ENCODE results near the gene MBD5. TPM values are rescaled to one million over a fixed set of nuclear protein-coding genes. Genes with fewer than 3 reads are reported as not detected.

The MBD5 gene
- total RNA-seq, 1 donor from 2014 or later = 8.3 TPM

DNA sequence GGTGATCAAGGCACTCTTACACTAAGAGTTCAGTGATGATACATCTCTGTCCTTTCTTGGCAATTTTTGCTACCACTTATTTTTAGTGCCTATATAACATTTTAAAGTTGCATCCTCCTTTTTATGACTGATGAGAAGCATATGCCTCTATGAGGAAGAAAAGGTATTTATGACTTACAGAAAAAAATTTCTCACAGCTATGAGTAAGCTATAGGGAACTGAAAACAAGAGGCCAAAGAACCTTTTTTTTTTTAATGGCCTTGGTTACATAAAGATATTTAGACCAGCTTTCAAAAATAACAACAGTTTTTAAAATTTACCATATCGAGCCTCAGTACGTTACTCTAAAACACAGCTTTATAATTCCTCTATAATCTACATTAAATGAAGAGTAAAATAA is 21.3 kb downstream of the MBD5 start:
- intact Hi-C loops (cut with DNase I) = no loop called here
- Histone ChIP-seq H3K9me3 (no peaks in the 10 kb centered on the region), H3K36me3 (no peaks in the 10 kb centered on the region), H3K4me3 (no peak overlapping the region), H3K27ac (no peak overlapping the region), H3K27me3 (no peaks in the 10 kb centered on the region), H3K4me1 (no peaks in the 10 kb centered on the region)
- DNase-seq (ENCODE audit: low spot score in 2 of 2) = no peak
- TF ChIP-seq, protein P1, sequence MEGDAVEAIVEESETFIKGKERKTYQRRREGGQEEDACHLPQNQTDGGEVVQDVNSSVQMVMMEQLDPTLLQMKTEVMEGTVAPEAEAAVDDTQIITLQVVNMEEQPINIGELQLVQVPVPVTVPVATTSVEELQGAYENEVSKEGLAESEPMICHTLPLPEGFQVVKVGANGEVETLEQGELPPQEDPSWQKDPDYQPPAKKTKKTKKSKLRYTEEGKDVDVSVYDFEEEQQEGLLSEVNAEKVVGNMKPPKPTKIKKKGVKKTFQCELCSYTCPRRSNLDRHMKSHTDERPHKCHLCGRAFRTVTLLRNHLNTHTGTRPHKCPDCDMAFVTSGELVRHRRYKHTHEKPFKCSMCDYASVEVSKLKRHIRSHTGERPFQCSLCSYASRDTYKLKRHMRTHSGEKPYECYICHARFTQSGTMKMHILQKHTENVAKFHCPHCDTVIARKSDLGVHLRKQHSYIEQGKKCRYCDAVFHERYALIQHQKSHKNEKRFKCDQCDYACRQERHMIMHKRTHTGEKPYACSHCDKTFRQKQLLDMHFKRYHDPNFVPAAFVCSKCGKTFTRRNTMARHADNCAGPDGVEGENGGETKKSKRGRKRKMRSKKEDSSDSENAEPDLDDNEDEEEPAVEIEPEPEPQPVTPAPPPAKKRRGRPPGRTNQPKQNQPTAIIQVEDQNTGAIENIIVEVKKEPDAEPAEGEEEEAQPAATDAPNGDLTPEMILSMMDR (IDR thresholded peaks at IDR 0.05) = no peak

DNA sequence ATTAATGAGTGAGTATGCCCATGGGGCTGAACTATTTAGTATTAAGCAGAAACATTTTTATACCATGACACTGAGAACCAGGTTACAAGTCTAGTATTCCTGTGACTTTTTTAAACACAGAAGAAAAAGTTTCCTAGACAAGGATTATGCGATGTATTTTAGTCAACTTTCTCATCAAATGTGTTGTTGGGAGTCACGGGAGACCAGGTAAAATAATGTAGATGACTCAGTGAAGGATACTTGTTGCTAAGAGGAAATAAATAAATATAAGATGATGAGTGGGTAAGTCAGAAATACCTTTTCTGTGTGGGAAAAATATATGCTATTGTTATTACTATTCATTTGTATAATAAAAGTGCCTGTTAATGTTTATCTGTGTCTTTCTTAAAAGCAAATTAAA is 23.4 kb downstream of the MBD5 start:
- Histone ChIP-seq H3K36me3 (no peaks in the 10 kb centered on the region), H3K4me1 (no peaks in the 10 kb centered on the region), H3K27me3 (no peaks in the 10 kb centered on the region), H3K9me3 (no peaks in the 10 kb centered on the region), H3K27ac (no peak overlapping the region), H3K4me3 (no peak overlapping the region)
- intact Hi-C loops (cut with DNase I) = no loop called here
- TF ChIP-seq, protein P1 (IDR thresholded peaks at IDR 0.05) = no peak
- DNase-seq (ENCODE audit: low spot score in 2 of 2) = no peak

DNA sequence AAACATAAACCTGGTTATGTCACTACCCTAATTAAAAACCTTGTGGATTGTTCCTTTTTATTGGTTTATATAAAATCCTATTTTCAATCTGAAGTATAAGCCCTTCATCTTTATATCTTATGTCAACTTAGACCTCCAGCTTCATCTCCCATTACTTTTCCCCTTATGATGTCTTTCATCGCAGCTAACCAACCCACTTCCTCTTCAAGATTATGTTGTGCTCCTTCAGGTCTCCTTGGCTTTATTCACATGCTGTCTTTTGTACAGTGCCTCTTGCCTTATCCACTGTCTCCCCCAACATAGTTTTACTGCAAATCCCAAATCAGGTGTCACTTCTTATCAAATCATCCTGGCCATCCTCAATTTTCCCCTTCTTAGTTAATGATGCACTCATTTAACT is 25.9 kb downstream of the MBD5 start:
- Histone ChIP-seq H3K4me3 (no peak overlapping the region), H3K4me1 (no peaks in the 10 kb centered on the region), H3K36me3 (no peaks in the 10 kb centered on the region), H3K27ac (no peak overlapping the region), H3K27me3 (no peaks in the 10 kb centered on the region), H3K9me3 (no peaks in the 10 kb centered on the region)
- TF ChIP-seq, protein P1 (IDR thresholded peaks at IDR 0.05) = no peak
- DNase-seq (ENCODE audit: low spot score in 2 of 2) = no peak
- intact Hi-C loops (cut with DNase I) = no loop called here

DNA sequence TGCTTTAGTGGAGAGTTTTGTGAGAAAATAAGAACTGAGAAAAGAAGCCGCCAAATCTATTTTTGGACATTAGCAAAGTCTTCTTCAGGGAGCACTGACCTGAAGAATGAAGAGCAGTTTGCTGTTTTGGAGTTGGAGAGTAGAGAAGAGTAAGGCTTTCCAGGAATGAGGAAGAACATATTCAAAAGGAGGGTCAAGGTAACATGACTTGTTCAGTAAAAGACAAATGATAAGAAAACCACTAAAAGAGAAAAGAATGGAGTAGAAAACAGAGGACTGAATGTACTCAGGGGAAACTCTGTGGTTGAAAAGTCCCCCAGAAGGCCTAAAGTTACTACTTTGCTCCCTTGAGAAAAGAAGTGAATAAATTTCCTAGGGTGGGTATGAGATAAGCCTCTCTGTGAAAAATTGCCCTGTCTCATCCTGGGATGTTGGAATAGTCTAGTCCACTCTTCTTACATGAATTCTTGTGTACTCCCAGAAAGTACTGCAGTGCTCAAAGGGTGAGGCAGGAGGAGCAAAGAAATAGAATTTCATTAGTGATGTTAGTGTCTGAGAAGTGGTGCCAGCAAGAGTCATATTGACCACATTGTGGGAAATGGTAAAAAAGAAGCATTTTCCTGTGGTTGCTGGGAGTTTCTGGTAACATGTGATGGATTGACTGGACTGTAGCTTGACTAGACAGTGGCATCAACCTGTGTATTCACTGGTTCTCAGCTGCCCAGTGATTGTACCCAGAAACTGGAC is 27.8 kb downstream of the MBD5 start:
- H3K27ac ChIP-seq = no peak overlapping the region
- no peak for DNase-seq (ENCODE audit: low spot score in 2 of 2)
- intact Hi-C loops (cut with DNase I) = no loop called here
- no peaks in the 10 kb centered on the region for H3K9me3 ChIP-seq
- no peaks in the 10 kb centered on the region for H3K36me3 ChIP-seq
- TF ChIP-seq, protein P1 (IDR thresholded peaks at IDR 0.05) = no peak
- no peaks in the 10 kb centered on the region for H3K4me1 ChIP-seq
- H3K27me3 ChIP-seq = no peaks in the 10 kb centered on the region
- H3K4me3 ChIP-seq = no peak overlapping the region

DNA sequence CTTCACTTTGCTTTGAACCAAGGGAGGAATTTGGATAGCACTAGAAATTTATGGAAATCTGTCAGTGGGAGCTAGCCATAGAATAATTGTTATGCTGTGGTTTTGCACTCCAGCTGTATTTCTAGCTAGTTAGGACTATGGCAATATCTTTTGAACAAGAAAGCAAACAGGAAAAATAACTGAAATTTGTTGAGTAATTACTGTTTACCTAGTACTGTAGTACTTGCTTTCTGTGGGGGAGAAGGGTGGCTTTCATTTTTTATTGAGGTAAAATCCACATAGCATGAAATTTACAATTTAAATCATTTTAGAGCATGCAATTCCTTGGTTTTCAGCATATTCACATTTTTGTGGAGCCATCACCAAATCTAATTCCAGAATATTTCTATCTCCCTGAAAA is 28.4 kb downstream of the MBD5 start:
- Histone ChIP-seq H3K27me3 (no peaks in the 10 kb centered on the region), H3K9me3 (no peaks in the 10 kb centered on the region), H3K36me3 (peaks cover 0 to 5% of the 10 kb centered on the region in 2 donors), H3K27ac (no peak overlapping the region), H3K4me3 (no peak overlapping the region), H3K4me1 (no peaks in the 10 kb centered on the region)
- DNase-seq (ENCODE audit: low spot score in 2 of 2) = no peak
- TF ChIP-seq, protein P1 (IDR thresholded peaks at IDR 0.05) = no peak
- intact Hi-C loops (cut with DNase I) = no loop called here

Data from ascending aorta (tissue), 2 donors.